PC-3 (cell line): ENCODE results near the gene IRS2. TPM values are rescaled to one million over a fixed set of nuclear protein-coding genes. Genes with fewer than 3 reads are reported as not detected.

Experiments
- ATAC-seq: fragments of 200-7000 bp; cut with Tn5 transposase; 2 replicates; pipeline ENCODE4 v1.9.1; 2020; ENCODE audit warnings: mild to moderate bottlenecking, moderate library complexity
- BruUV-seq: library from RNA; stranded (reverse); fragments of 400-500 nt; replicated peaks from 2 replicates; lab custom pipeline; 2021; lab: Mats Ljungman, UMichigan
- CTCF ChIA-PET: fragments of 300-600 bp; sonication (Branson Sonifier 250); formaldehyde crosslinking; loops from one replicate; lab custom pipeline; 2022; ENCODE audit warnings: antibody characterized with exemption; lab: Charles Lee
- POLR2A ChIA-PET: fragments of 300-600 bp; sonication (Branson Sonifier 250); formaldehyde crosslinking; loops from one replicate; lab custom pipeline; 2022; ENCODE audit warnings: antibody characterized with exemption; ENCODE audit not compliant: unreplicated experiment; lab: Charles Lee
- DNase-seq: peaks from one replicate; pipeline ENCODE4 v3.0.0-alpha.2; 2015
- H2AFZ ChIP-seq: fragments of 300-600 bp; sonication (generic); 2 replicates; pipeline ENCODE4 v1.6.0; 2016; ENCODE audit warnings: antibody characterized with exemption, low read length
- H3F3A ChIP-seq: fragments of 300-600 bp; sonication (generic); one replicate; pipeline ENCODE4 v1.6.0; 2017; ENCODE audit warnings: antibody characterized with exemption, low read length, control low read depth, mild to moderate bottlenecking; ENCODE audit not compliant: unreplicated experiment
- H3K27ac ChIP-seq: fragments of 300-600 bp; sonication (generic); 2 replicates; pipeline ENCODE4 v1.5.1; 2016; ENCODE audit warnings: mild to moderate bottlenecking, low read length
- H3K27me3 ChIP-seq: fragments of 300-600 bp; sonication (generic); 2 replicates; pipeline ENCODE4 v1.6.1; 2016; ENCODE audit warnings: low read length, mixed read lengths
- H3K36me3 ChIP-seq: fragments of 300-600 bp; sonication (generic); 2 replicates; pipeline ENCODE4 v1.6.1; 2016; ENCODE audit warnings: low read depth, mixed run types, low read length, mixed read lengths
- H3K4me1 ChIP-seq: fragments of 300-600 bp; sonication (generic); 2 replicates; pipeline ENCODE4 v1.5.1; 2016; ENCODE audit warnings: low read length; ENCODE audit not compliant: insufficient read depth
- H3K4me2 ChIP-seq: fragments of 300-600 bp; sonication (generic); 2 replicates; pipeline ENCODE4 v1.6.0; 2016; ENCODE audit warnings: low read length
- H3K4me3 ChIP-seq: fragments of 300-600 bp; sonication (generic); 2 replicates; pipeline ENCODE4 v1.5.1; 2016; ENCODE audit warnings: mild to moderate bottlenecking, low read length, mixed read lengths
- H3K79me2 ChIP-seq: fragments of 300-600 bp; sonication (generic); 2 replicates; pipeline ENCODE4 v1.6.1; 2017; ENCODE audit warnings: low read length, mixed read lengths
- H3K9ac ChIP-seq: fragments of 300-600 bp; sonication (generic); 2 replicates; pipeline ENCODE4 v1.6.0; 2016; ENCODE audit warnings: mild to moderate bottlenecking, low read length
- H3K9me2 ChIP-seq: fragments of 300-600 bp; sonication (generic); replicated peaks from 2 replicates; pipeline ENCODE4 v1.6.1; 2016; ENCODE audit warnings: mixed run types, low read length, mixed read lengths
- H3K9me3 ChIP-seq: fragments of 300-600 bp; sonication (generic); 2 replicates; pipeline ENCODE4 v1.6.1; 2016; ENCODE audit warnings: low read length, mixed read lengths
- H4K20me1 ChIP-seq: fragments of 300-600 bp; sonication (generic); 2 replicates; pipeline ENCODE4 v1.6.1; 2016; ENCODE audit warnings: low read length, mixed read lengths
- CTCF ChIP-seq: fragments of 300-600 bp; sonication (generic); conservative IDR thresholded peaks from 2 replicates; pipeline ENCODE4 v1.5.1; 2017; ENCODE audit warnings: antibody characterized with exemption, low read depth, mild to moderate bottlenecking, low read length
- EZH2 ChIP-seq: fragments of 300-600 bp; sonication (generic); IDR thresholded peaks from one replicate; pipeline ENCODE4 v1.6.1; 2017; ENCODE audit warnings: antibody characterized with exemption, mild to moderate bottlenecking, low read length; ENCODE audit not compliant: unreplicated experiment
- EZH2phosphoT487 ChIP-seq: fragments of 300-600 bp; sonication (generic); IDR thresholded peaks from 2 replicates; pipeline ENCODE4 v1.6.1; 2018; ENCODE audit warnings: mild to moderate bottlenecking, antibody characterized with exemption, low read length, borderline replicate concordance
- intact Hi-C: fragments of 100-400 bp; cut with micrococcal nuclease; formaldehyde crosslinking; loops from 2 replicates; pipeline ENCODE4 v1.9.0; 2023
- total RNA-seq: library from RNA; depleted of rRNA; stranded (reverse); fragments of >200 nt; gene quantifications from 2 replicates; pipeline ENCODE4 v1.2.3, GENCODE V29; 2014

Gene IRS2
- total RNA-seq, 1 experiment from 2014 or later: 5.6 TPM

- intact Hi-C loops: loop anchor here (5.0 to 10.0 kb wide), 5 partner anchors 38 to 782 kb away; no protein-coding TSS in a partner anchor
- peak overlapping the region; percentile 25; the same call in 1 of the 2 replicates for H3K4me3 ChIP-seq
- peak overlapping the region; percentile 65 for H3K4me2 ChIP-seq
- peak overlapping the region; percentile 47 for H3K27ac ChIP-seq
- no peaks in the 10 kb centered on the region for H3F3A ChIP-seq
- H4K20me1 ChIP-seq: no peaks in the 10 kb centered on the region
- H3K9ac ChIP-seq: no peak overlapping the region
- ChIA-PET POLR2A (interaction anchor here (0.6 kb wide), 2 partner anchors 14 to 98 kb away, joined by 3 to 7 read pairs; no protein-coding TSS in a partner anchor), CTCF (interaction anchor here (1.2 kb wide), 1 partner anchor 177 kb away, joined by 11 read pairs; no protein-coding TSS in a partner anchor)
- no TSS peak for BruUV-seq
- DNase-seq (peak; percentile 71), ATAC-seq (peak; percentile 58)
- H3K4me1 ChIP-seq: peaks cover 21% of the 10 kb centered on the region
- no peaks in the 10 kb centered on the region for H3K9me2 ChIP-seq
- TF ChIP-seq CTCF: no peak
- no peak for TF ChIP-seq EZH2
- TF ChIP-seq EZH2phosphoT487: no peak
- no peaks in the 10 kb centered on the region for H3K27me3 ChIP-seq
- no peaks in the 10 kb centered on the region for H3K36me3 ChIP-seq
- no peaks in the 10 kb centered on the region for H3K9me3 ChIP-seq
- no peaks in the 10 kb centered on the region for H3K79me2 ChIP-seq
- peak overlapping the region; percentile 57 for H2AFZ ChIP-seq
Observed at GRCh38 chr13:109744512-109745051, 41.8 kb downstream of the IRS2 start.

GRCh38 chr13:109743706-109744453 lies 42.5 kb downstream of the IRS2 start:
- Histone ChIP-seq H3K36me3 (no peaks in the 10 kb centered on the region), H3K9ac (no peak overlapping the region), H3K9me3 (no peaks in the 10 kb centered on the region), H3K9me2 (no peaks in the 10 kb centered on the region), H3K4me2 (peak overlapping the region; percentile 65), H3F3A (no peaks in the 10 kb centered on the region), H3K27ac (peak overlapping the region; percentile 47), H3K79me2 (no peaks in the 10 kb centered on the region), H3K4me1 (peaks cover 21% of the 10 kb centered on the region), H3K4me3 (peak overlapping the region; percentile 25; the same call in 1 of the 2 replicates), H4K20me1 (no peaks in the 10 kb centered on the region), H3K27me3 (no peaks in the 10 kb centered on the region), H2AFZ (peak overlapping the region; percentile 57)
- TF ChIP-seq CTCF (no peak), EZH2phosphoT487 (no peak), EZH2 (no peak)
- BruUV-seq: no TSS peak
- ChIA-PET CTCF (interaction anchor here (0.6 to 1.2 kb wide), 2 partner anchors 176 to 255 kb away, joined by 4 to 11 read pairs; no protein-coding TSS in a partner anchor), POLR2A (interaction anchor here (0.6 kb wide), 1 partner anchor 14 kb away, joined by 3 read pairs; no protein-coding TSS in a partner anchor)
- intact Hi-C loops: loop anchor here (5.0 to 10.0 kb wide), 3 partner anchors 38 to 249 kb away; no protein-coding TSS in a partner anchor
- ATAC-seq (peak; percentile 94), DNase-seq (peak; percentile 87)

- H3K4me2 ChIP-seq: no peak overlapping the region
- no peak overlapping the region for H3K27ac ChIP-seq
- H3K79me2 ChIP-seq: no peaks in the 10 kb centered on the region
- TF ChIP-seq CTCF: no peak
- TF ChIP-seq EZH2phosphoT487: no peak
- no peak for TF ChIP-seq EZH2
- intact Hi-C loops: loop anchor here (5.0 to 10.0 kb wide), 3 partner anchors 40 to 247 kb away; no protein-coding TSS in a partner anchor
- no peak overlapping the region for H2AFZ ChIP-seq
- CTCF ChIA-PET: no interaction called here
- peaks cover 21% of the 10 kb centered on the region for H3K4me1 ChIP-seq
- no peaks in the 10 kb centered on the region for H3K9me2 ChIP-seq
- H3K4me3 ChIP-seq: no peak overlapping the region
- H4K20me1 ChIP-seq: no peaks in the 10 kb centered on the region
- ATAC-seq (no peak), DNase-seq (no peak)
- POLR2A ChIA-PET: no interaction called here
- no peaks in the 10 kb centered on the region for H3F3A ChIP-seq
- no peaks in the 10 kb centered on the region for H3K36me3 ChIP-seq
- H3K9ac ChIP-seq: no peak overlapping the region
- no peaks in the 10 kb centered on the region for H3K27me3 ChIP-seq
- no TSS peak for BruUV-seq
- no peaks in the 10 kb centered on the region for H3K9me3 ChIP-seq
Observed at GRCh38 chr13:109741966-109742365, 44.4 kb downstream of the IRS2 start.
